Panc1 (cell line): ENCODE data around the gene AAK1. TPM values are rescaled to one million over a fixed set of nuclear protein-coding genes. Genes with fewer than 3 reads are reported as not detected.

Experiments
- ATAC-seq: fragments of 200-7000 bp; cut with Tn5 transposase; 2 replicates; pipeline ENCODE4 v1.9.1; 2020; ENCODE audit warnings: mild to moderate bottlenecking, moderate library complexity
- BruUV-seq: library from RNA; stranded (reverse); fragments of 400-500 nt; replicated peaks from 2 replicates; lab custom pipeline; 2021; lab: Mats Ljungman, UMichigan
- CTCF ChIA-PET: fragments of 300-600 bp; sonication (Branson Sonifier 250); formaldehyde crosslinking; loops from one replicate; lab custom pipeline; 2022; ENCODE audit warnings: antibody characterized with exemption; lab: Charles Lee
- POLR2A ChIA-PET: fragments of 300-600 bp; sonication (Branson Sonifier 250); formaldehyde crosslinking; loops from one replicate; lab custom pipeline; 2022; ENCODE audit warnings: antibody characterized with exemption; lab: Charles Lee
- DNase-seq: peaks from one replicate; pipeline ENCODE4 v3.0.0-alpha.2; 2010; ENCODE audit warnings: low read depth, low spot score
- H3K27ac ChIP-seq: 2 replicates; pipeline ENCODE4 v1.5.1; 2011; ENCODE audit warnings: mild to moderate bottlenecking, low read length, inconsistent platforms
- H3K27me3 ChIP-seq: fragments of 200-500 bp; sonication (Bioruptor generic); 2 replicates; pipeline ENCODE4 v1.6.0; 2014; ENCODE audit warnings: low read length, inconsistent platforms; ENCODE audit not compliant: control insufficient read depth, insufficient read depth
- H3K36me3 ChIP-seq: fragments of 200-500 bp; sonication (Bioruptor generic); 2 replicates; pipeline ENCODE4 v1.5.1; 2014; ENCODE audit warnings: inconsistent platforms, mild to moderate bottlenecking, low read length, moderate library complexity; ENCODE audit not compliant: control insufficient read depth, insufficient read depth
- H3K4me1 ChIP-seq: 2 replicates; pipeline ENCODE4 v1.5.1; 2011; ENCODE audit warnings: inconsistent platforms, mild to moderate bottlenecking, low read length, moderate library complexity; ENCODE audit not compliant: control insufficient read depth, insufficient read depth
- H3K4me3 ChIP-seq, 2 experiments: 2 replicates each; pipeline ENCODE4 v1.5.1; 2011 to 2012; ENCODE audit warnings: low read depth in 2 of 2, low read length in 2 of 2, mild to moderate bottlenecking in 2 of 2, inconsistent platforms in 1 of 2, moderate library complexity in 1 of 2
- H3K9me3 ChIP-seq: fragments of 200-500 bp; sonication (Bioruptor generic); 2 replicates; pipeline ENCODE4 v1.5.1; 2014; ENCODE audit warnings: low read depth, mild to moderate bottlenecking, inconsistent platforms, low read length, moderate library complexity; ENCODE audit not compliant: control insufficient read depth, insufficient read depth
- POLR2AphosphoS5 ChIP-seq: IDR thresholded peaks from 2 replicates; pipeline ENCODE4 v1.6.1; 2012; ENCODE audit warnings: mild to moderate bottlenecking, low read depth, low read length, moderate library complexity
- REST ChIP-seq, 2 experiments: IDR thresholded peaks; 2 replicates each; pipeline ENCODE4 v1.6.1; 2011 to 2012; ENCODE audit warnings: low read depth in 2 of 2, control low read depth in 1 of 2, low read length in 1 of 2, mild to moderate bottlenecking in 1 of 2, moderate library complexity in 1 of 2; ENCODE audit not compliant: insufficient read depth in 1 of 2
- SIN3A ChIP-seq: IDR thresholded peaks from 2 replicates; pipeline ENCODE4 v1.6.1; 2012; ENCODE audit warnings: low read depth, mild to moderate bottlenecking, low read length, moderate library complexity, borderline replicate concordance; ENCODE audit not compliant: insufficient read depth
- TCF7L2 ChIP-seq: IDR thresholded peaks from 2 replicates; pipeline ENCODE4 v1.6.1; 2011; ENCODE audit warnings: mild to moderate bottlenecking, low read depth, low read length, inconsistent platforms
- in situ Hi-C: cut with HindIII; loops from 2 replicates; pipeline ENCODE4 v1.10.0; 2016; ENCODE audit warnings: low sequenced_read_pairs, low pct_unique_long_range_greater_than_20kb
- intact Hi-C: fragments of 100-400 bp; cut with micrococcal nuclease; formaldehyde crosslinking; loops from one replicate; pipeline ENCODE4 v1.10.0; 2022; ENCODE audit not compliant: unreplicated experiment
- total RNA-seq: library from RNA; stranded (reverse); gene quantifications from one replicate; pipeline ENCODE4 v1.2.1, GENCODE V29; 2021; ENCODE audit not compliant: unreplicated experiment
- TF ChIP-seq, protein P1 (sequence below): fragments of 450-650 bp; IDR thresholded peaks from 2 replicates; pipeline ENCODE4 v1.5.1; 2017; ENCODE audit warnings: mild to moderate bottlenecking

Gene AAK1
- total RNA-seq, 1 experiment from 2014 or later: 123 TPM

DNA sequence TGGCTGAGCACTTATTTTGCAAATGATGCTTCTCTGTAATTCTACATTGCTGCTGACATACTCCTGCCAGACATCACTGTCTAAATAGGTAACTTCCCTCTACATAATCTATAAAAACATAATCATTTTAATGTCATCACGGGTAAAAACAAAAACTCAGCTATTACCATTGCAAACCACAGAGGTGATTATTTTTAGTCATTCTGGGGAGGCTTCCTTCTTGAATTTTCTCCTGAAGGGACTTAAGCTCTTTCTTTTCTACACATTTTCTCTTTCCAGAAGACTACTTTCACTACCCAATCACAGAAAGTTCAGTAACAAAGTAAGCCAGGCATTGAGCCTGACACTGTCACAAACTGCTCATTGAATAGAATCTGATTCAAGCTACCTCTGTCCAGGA lies 165.9 kb downstream of the AAK1 start:
- no peaks in the 10 kb centered on the region for H3K4me1 ChIP-seq
- no TSS peak for BruUV-seq
- DNase-seq (no peak), ATAC-seq (no peak)
- peaks cover 5% of the 10 kb centered on the region; the same call in 1 of the 2 replicates for H3K36me3 ChIP-seq
- no peaks in the 10 kb centered on the region for H3K9me3 ChIP-seq
- in situ Hi-C loops: no loop called here
- H3K27me3 ChIP-seq: no peaks in the 10 kb centered on the region
- intact Hi-C loops: no loop called here
- ChIA-PET CTCF (interaction anchor here (0.7 kb wide), 1 partner anchor 12 kb away, joined by 3 read pairs; no protein-coding TSS in a partner anchor), POLR2A (no interaction called here)
- no peak overlapping the region for H3K4me3 ChIP-seq
- TF ChIP-seq REST (IDR thresholded peaks at IDR 0.05; ENCODE audit: insufficient read depth in 1 of 2, low read depth in 2 of 2, low read length in 1 of 2): no peak
- no peak for TF ChIP-seq TCF7L2
- no peak for TF ChIP-seq SIN3A
- no peak for TF ChIP-seq POLR2AphosphoS5
- TF ChIP-seq, protein P1, sequence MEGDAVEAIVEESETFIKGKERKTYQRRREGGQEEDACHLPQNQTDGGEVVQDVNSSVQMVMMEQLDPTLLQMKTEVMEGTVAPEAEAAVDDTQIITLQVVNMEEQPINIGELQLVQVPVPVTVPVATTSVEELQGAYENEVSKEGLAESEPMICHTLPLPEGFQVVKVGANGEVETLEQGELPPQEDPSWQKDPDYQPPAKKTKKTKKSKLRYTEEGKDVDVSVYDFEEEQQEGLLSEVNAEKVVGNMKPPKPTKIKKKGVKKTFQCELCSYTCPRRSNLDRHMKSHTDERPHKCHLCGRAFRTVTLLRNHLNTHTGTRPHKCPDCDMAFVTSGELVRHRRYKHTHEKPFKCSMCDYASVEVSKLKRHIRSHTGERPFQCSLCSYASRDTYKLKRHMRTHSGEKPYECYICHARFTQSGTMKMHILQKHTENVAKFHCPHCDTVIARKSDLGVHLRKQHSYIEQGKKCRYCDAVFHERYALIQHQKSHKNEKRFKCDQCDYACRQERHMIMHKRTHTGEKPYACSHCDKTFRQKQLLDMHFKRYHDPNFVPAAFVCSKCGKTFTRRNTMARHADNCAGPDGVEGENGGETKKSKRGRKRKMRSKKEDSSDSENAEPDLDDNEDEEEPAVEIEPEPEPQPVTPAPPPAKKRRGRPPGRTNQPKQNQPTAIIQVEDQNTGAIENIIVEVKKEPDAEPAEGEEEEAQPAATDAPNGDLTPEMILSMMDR: no peak
- H3K27ac ChIP-seq: no peak overlapping the region

- H3K9me3 ChIP-seq: no peaks in the 10 kb centered on the region
- TF ChIP-seq, protein P1: no peak
- TF ChIP-seq REST (IDR thresholded peaks at IDR 0.05; ENCODE audit: insufficient read depth in 1 of 2, low read depth in 2 of 2, low read length in 1 of 2): no peak
- no peak for TF ChIP-seq SIN3A
- no TSS peak for BruUV-seq
- intact Hi-C loops (no loop called here), in situ Hi-C loops (no loop called here)
- DNase-seq (no peak), ATAC-seq (no peak)
- H3K27ac ChIP-seq: no peak overlapping the region
- H3K36me3 ChIP-seq: peaks cover 5% of the 10 kb centered on the region; the same call in 1 of the 2 replicates
- no peaks in the 10 kb centered on the region for H3K27me3 ChIP-seq
- H3K4me3 ChIP-seq: no peak overlapping the region
- POLR2A ChIA-PET: no interaction called here
- no peaks in the 10 kb centered on the region for H3K4me1 ChIP-seq
- CTCF ChIA-PET: no interaction called here
Measured at GRCh38 chr2:69474688-69475087, 168.9 kb downstream of the AAK1 start.
